ENCODE measurements around the gene SELENOM. TPM values are rescaled to one million over a fixed set of nuclear protein-coding genes. Genes with fewer than 3 reads are reported as not detected.
"Not testable (repeated sequence)": the region's sequence is repeated elsewhere in the genome, so short reads cannot be mapped to it uniquely, and the experiment has no call there.

Gene SELENOM
- total RNA-seq, 1 donor from 2014 or later = 86.8 TPM

DNA sequence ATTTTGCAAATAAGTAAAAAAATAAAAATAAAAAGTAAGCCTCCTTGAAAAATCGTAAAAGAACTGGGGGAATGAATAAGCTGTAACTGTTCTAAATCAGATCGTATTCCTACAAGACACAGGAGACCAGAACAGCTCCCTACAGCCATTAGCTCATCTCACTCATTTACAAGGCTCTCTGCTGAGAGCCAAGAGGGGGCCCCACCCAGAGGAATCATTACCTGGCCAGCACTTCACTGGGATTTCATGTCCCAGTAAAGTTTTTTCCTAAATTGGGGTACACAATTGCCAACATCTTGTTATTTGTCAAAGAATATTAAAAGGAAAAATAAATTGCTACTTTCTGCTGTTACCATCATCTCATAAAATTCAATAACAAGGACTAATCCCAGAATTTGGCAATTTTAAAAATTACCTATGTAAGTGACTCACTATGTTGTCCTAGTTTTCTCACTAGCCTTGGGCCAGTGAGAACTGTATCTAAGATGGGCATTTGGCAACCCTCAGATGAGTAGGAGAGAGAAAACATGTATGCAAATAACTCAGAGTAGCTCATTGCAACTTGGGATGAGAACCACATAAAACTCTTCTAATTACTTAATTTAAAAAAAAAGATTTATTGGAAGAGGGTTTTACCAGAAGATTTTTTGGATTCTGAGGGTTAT, 44.7 kb downstream of the SELENOM start:
- H3K36me3 ChIP-seq = no peaks in the 10 kb centered on the region
- H3K27me3 ChIP-seq (ENCODE audit: low read depth) = no peaks in the 10 kb centered on the region
- H3K9me3 ChIP-seq = no peaks in the 10 kb centered on the region
- ATAC-seq = no peak
- H3K27ac ChIP-seq = no peak overlapping the region
- H3K4me1 ChIP-seq = no peaks in the 10 kb centered on the region
- TF ChIP-seq, protein P1, sequence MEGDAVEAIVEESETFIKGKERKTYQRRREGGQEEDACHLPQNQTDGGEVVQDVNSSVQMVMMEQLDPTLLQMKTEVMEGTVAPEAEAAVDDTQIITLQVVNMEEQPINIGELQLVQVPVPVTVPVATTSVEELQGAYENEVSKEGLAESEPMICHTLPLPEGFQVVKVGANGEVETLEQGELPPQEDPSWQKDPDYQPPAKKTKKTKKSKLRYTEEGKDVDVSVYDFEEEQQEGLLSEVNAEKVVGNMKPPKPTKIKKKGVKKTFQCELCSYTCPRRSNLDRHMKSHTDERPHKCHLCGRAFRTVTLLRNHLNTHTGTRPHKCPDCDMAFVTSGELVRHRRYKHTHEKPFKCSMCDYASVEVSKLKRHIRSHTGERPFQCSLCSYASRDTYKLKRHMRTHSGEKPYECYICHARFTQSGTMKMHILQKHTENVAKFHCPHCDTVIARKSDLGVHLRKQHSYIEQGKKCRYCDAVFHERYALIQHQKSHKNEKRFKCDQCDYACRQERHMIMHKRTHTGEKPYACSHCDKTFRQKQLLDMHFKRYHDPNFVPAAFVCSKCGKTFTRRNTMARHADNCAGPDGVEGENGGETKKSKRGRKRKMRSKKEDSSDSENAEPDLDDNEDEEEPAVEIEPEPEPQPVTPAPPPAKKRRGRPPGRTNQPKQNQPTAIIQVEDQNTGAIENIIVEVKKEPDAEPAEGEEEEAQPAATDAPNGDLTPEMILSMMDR (IDR thresholded peaks at IDR 0.05) = no peak
- intact Hi-C loops (cut with DNase I) = no loop called here
- no peak overlapping the region for H3K4me3 ChIP-seq
- DNase-seq = no peak

DNA sequence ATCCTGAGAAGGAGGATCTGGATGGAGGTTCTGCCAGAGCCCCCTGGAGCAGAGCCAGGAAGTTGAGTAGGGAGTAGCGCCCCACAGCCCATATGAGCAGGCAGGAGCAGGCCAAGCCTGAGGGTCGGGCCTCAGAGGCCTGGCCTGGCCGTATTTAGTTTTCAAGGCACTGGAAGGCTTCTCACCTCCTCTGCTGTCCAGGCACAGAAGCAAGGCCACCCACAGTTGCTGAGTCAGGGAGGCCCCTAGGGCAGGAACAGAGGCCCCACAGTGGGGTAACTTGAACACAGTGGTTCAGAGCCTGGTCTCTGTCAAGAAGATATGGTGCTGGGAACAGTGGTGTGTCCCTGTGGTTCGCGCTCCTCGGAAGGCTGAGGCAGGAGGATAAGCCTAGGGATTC, 47.7 kb downstream of the SELENOM start:
- H3K27ac ChIP-seq; H3K36me3 ChIP-seq; intact Hi-C loops (cut with DNase I); DNase-seq; H3K9me3 ChIP-seq; ATAC-seq; H3K27me3 ChIP-seq (ENCODE audit: low read depth); H3K4me3 ChIP-seq: not testable (repeated sequence)
- peaks cover 13% of the 10 kb centered on the region for H3K4me1 ChIP-seq

DNA sequence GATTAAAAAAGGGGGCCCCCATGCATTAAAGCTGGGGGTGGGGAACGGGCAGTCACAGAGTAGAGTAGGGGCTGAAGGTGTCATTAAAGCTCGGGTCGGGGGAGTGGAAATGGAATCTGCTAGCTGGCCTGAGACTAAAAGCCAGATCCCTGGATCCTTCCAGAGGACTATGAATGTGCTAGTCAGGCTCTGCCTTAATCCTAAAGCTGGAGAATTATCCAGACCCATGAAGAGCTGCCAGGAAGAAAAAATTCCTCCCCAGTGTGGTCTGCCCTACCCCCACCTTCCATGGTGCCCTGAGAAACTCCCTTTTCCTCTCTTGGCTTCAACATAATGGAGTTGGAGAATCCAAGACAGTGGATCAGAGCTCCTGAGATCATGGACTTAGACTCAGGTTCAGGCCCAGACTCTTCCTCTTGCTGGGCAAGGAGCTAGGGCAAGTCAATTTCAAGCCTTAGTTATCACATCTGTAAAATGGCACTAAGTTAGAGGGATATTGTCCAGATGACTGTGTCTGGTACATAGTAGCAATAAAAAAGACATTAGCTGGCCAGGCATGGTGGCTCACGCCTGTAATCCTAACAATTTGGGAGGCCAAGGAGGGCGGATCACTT, 50.3 kb downstream of the SELENOM start:
- H3K27me3 ChIP-seq (ENCODE audit: low read depth) = no peaks in the 10 kb centered on the region

DNA sequence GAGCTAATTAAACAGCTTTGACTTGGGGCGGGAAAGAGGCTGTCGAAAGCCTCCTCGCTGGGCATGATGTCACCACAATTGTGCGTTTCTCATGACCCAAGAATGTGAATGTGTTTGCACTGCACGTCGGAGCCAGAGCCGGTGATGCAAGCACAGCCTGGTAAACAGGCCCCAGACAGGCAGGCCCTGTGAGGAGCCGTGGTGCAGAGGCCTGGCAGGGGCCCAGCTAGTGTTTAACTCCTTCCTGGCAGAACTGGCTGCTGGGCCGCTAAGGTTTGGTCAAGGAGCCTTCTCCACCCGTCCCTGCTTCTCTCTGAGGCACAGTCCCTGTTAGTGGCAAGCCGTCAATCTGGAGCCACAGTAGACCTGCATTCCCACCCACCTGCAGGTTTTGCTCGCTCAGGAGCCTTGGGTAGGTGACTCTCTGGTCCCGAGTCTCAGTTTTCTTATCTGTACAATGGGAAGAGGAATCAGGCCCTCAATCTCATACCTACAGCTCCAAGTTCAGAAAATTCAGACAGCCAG, 51.7 kb downstream of the SELENOM start:
- peaks cover 20% of the 10 kb centered on the region for H3K4me1 ChIP-seq
- no peaks in the 10 kb centered on the region for H3K36me3 ChIP-seq
- DNase-seq = peak; percentile 92
- peak overlapping the region; percentile 53 for H3K27ac ChIP-seq
- intact Hi-C loops (cut with DNase I) = no loop called here
- TF ChIP-seq, protein P1 (IDR thresholded peaks at IDR 0.05) = no peak
- no peaks in the 10 kb centered on the region for H3K9me3 ChIP-seq
- ATAC-seq = peak; percentile 95 to 98
- H3K4me3 ChIP-seq = no peak overlapping the region
- no peaks in the 10 kb centered on the region for H3K27me3 ChIP-seq (ENCODE audit: low read depth)

More for the DNA sequence above, 50.3 kb downstream of the SELENOM start:
- Histone ChIP-seq H3K9me3 (no peaks in the 10 kb centered on the region), H3K27ac (no peak overlapping the region), H3K36me3 (no peaks in the 10 kb centered on the region), H3K4me1 (peaks cover 13% of the 10 kb centered on the region), H3K4me3 (no peak overlapping the region)
- intact Hi-C loops (cut with DNase I) = no loop called here
- TF ChIP-seq, protein P1 (IDR thresholded peaks at IDR 0.05) = no peak
- no peak for DNase-seq
- ATAC-seq = no peak

DNA sequence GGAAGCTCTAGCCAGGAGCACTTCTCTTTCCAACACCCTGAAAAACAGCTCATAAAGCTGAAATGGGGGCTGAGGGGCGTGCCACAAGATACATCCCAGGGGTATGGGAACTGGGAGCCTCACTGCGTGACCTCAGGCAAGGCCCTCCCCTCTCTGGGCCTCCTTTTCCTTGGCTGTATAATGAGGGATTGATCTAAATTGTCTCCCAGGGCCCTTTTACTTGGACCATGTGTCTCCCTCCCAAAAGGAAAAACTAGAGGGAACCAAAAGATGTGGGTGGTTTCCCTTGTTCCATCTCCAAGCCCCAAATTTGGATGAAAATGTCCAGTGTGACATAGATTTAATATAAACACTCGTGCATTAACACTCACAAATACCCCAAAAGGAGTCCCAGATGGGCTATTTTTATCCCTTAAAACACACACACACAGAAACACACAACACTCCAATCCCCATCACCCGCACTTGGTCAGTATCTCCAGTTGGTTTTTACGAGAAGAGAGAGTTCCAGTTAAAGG, 52.2 kb downstream of the SELENOM start:
- TF ChIP-seq, protein P1 (IDR thresholded peaks at IDR 0.05) = no peak
- Histone ChIP-seq H3K27ac (peak overlapping the region; percentile 53), H3K27me3 (ENCODE audit: low read depth) (no peaks in the 10 kb centered on the region), H3K9me3 (no peaks in the 10 kb centered on the region), H3K4me1 (peaks cover 25% of the 10 kb centered on the region), H3K4me3 (no peak overlapping the region), H3K36me3 (no peaks in the 10 kb centered on the region)
- intact Hi-C loops (cut with DNase I) = no loop called here
- DNase-seq (no peak), ATAC-seq (peak in 1 of 2 donors; percentile 28)

Other genes starting within 250 kb of the SELENOM start
- 19.3 TPM for gene MORC2, start 138.8 kb downstream of the SELENOM start, total RNA-seq
- gene TUG1, start 138.3 kb downstream of the SELENOM start, total RNA-seq = 64.4 TPM
- gene SMTN, start 26.2 kb downstream of the SELENOM start, total RNA-seq = 44.8 TPM
- 4.6 TPM for gene INPP5J, start 15.4 kb upstream of the SELENOM start, total RNA-seq
- 5.0 TPM for gene PLA2G3, start 32.9 kb upstream of the SELENOM start, total RNA-seq
- 32.4 TPM for gene RNF185, start 52.6 kb upstream of the SELENOM start, total RNA-seq
- 61.2 TPM for gene LIMK2, start 104.7 kb upstream of the SELENOM start, total RNA-seq
- 54.9 TPM for gene PIK3IP1, start 184.9 kb upstream of the SELENOM start, total RNA-seq
- gene PATZ1, start 238.8 kb upstream of the SELENOM start, total RNA-seq = 25.8 TPM